Measurements from ENCODE around the gene NCCRP1. TPM values are rescaled to one million over a fixed set of nuclear protein-coding genes. Genes with fewer than 3 reads are reported as not detected.
A peak's percentile ranks its signal among the peaks of the same experiment; 100 is the strongest.

Gene NCCRP1
- total RNA-seq, 1 donor = not detected

- TF ChIP-seq, protein P1, sequence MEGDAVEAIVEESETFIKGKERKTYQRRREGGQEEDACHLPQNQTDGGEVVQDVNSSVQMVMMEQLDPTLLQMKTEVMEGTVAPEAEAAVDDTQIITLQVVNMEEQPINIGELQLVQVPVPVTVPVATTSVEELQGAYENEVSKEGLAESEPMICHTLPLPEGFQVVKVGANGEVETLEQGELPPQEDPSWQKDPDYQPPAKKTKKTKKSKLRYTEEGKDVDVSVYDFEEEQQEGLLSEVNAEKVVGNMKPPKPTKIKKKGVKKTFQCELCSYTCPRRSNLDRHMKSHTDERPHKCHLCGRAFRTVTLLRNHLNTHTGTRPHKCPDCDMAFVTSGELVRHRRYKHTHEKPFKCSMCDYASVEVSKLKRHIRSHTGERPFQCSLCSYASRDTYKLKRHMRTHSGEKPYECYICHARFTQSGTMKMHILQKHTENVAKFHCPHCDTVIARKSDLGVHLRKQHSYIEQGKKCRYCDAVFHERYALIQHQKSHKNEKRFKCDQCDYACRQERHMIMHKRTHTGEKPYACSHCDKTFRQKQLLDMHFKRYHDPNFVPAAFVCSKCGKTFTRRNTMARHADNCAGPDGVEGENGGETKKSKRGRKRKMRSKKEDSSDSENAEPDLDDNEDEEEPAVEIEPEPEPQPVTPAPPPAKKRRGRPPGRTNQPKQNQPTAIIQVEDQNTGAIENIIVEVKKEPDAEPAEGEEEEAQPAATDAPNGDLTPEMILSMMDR (IDR thresholded peaks at IDR 0.05; ENCODE audit: extremely low read depth, low read depth, low read length) = no peak
- Histone ChIP-seq H3K36me3 (ENCODE audit: insufficient read depth, low read length) (no peaks in the 10 kb centered on the region), H3K27ac (ENCODE audit: low read depth, low read length) (peak overlapping the region; percentile 74), H3K27me3 (ENCODE audit: insufficient read depth, low read length) (no peaks in the 10 kb centered on the region), H3K4me1 (ENCODE audit: insufficient read depth, low read length) (peaks cover 38% of the 10 kb centered on the region), H3K4me3 (ENCODE audit: insufficient read depth, low read length) (peak overlapping the region; percentile 1), H3K9me3 (ENCODE audit: low read depth, low read length) (no peaks in the 10 kb centered on the region), H3K79me2 (ENCODE audit: insufficient read depth, low read length) (peaks cover 85% of the 10 kb centered on the region), H3K4me2 (ENCODE audit: insufficient read depth, low read length) (peak overlapping the region; percentile 59), H4K20me1 (ENCODE audit: insufficient read depth, low read length) (peaks cover 59% of the 10 kb centered on the region), H2AFZ (ENCODE audit: low read length) (peak overlapping the region; percentile 70)
- peak; percentile 99 for DNase-seq (ENCODE audit: insufficient read length, low spot score, missing footprints)
Measured at GRCh38 chr19:39160889-39161672, 35.7 kb upstream of the NCCRP1 start.

GRCh38 chr19:39162441-39163043 lies 34.2 kb upstream of the NCCRP1 start:
- Histone ChIP-seq H4K20me1 (ENCODE audit: insufficient read depth, low read length) (peaks cover 65% of the 10 kb centered on the region), H3K4me3 (ENCODE audit: insufficient read depth, low read length) (no peak overlapping the region), H3K4me2 (ENCODE audit: insufficient read depth, low read length) (no peak overlapping the region), H2AFZ (ENCODE audit: low read length) (no peak overlapping the region), H3K27me3 (ENCODE audit: insufficient read depth, low read length) (no peaks in the 10 kb centered on the region), H3K27ac (ENCODE audit: low read depth, low read length) (no peak overlapping the region), H3K36me3 (ENCODE audit: insufficient read depth, low read length) (no peaks in the 10 kb centered on the region), H3K4me1 (ENCODE audit: insufficient read depth, low read length) (peaks cover 25% of the 10 kb centered on the region), H3K9me3 (ENCODE audit: low read depth, low read length) (no peaks in the 10 kb centered on the region), H3K79me2 (ENCODE audit: insufficient read depth, low read length) (peaks cover 84% of the 10 kb centered on the region)
- peak; percentile 46 for DNase-seq (ENCODE audit: insufficient read length, low spot score, missing footprints)
- TF ChIP-seq, protein P1 (IDR thresholded peaks at IDR 0.05; ENCODE audit: extremely low read depth, low read depth, low read length) = no peak

DNA sequence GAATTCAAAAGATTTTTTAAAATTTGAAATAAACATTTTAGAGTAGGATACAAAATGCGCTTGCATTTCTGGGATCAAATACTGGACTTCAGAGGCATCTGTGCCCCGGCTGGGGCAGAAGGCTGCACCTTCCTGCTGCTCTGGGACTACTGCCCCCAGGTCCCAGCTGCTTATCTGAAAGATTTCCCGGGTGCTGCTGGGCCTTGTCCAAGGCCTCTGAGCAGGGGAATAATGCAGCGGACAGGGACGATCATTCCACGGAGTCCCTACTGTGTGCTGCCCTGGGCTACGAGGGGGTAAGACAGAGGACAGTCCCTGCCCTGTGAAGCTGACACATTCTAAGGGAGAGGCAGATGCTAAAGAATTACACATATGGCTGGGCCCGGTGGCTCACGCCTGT lies 33.1 kb upstream of the NCCRP1 start:
- peaks cover 83% of the 10 kb centered on the region for H3K79me2 ChIP-seq (ENCODE audit: insufficient read depth, low read length)
- H3K27me3 ChIP-seq (ENCODE audit: insufficient read depth, low read length) = no peaks in the 10 kb centered on the region
- no peak overlapping the region for H3K4me2 ChIP-seq (ENCODE audit: insufficient read depth, low read length)
- no peaks in the 10 kb centered on the region for H3K36me3 ChIP-seq (ENCODE audit: insufficient read depth, low read length)
- no peak for DNase-seq (ENCODE audit: insufficient read length, low spot score, missing footprints)
- H3K4me3 ChIP-seq (ENCODE audit: insufficient read depth, low read length) = no peak overlapping the region
- H3K9me3 ChIP-seq (ENCODE audit: low read depth, low read length) = no peaks in the 10 kb centered on the region
- no peak overlapping the region for H3K27ac ChIP-seq (ENCODE audit: low read depth, low read length)
- peaks cover 59% of the 10 kb centered on the region for H4K20me1 ChIP-seq (ENCODE audit: insufficient read depth, low read length)
- TF ChIP-seq, protein P1 (IDR thresholded peaks at IDR 0.05; ENCODE audit: extremely low read depth, low read depth, low read length) = no peak
- no peak overlapping the region for H2AFZ ChIP-seq (ENCODE audit: low read length)
- H3K4me1 ChIP-seq (ENCODE audit: insufficient read depth, low read length) = peaks cover 19% of the 10 kb centered on the region

GRCh38 chr19:39164289-39164688 lies 32.5 kb upstream of the NCCRP1 start:
- no peak overlapping the region for H3K4me2 ChIP-seq (ENCODE audit: insufficient read depth, low read length)
- TF ChIP-seq, protein P1 (IDR thresholded peaks at IDR 0.05; ENCODE audit: extremely low read depth, low read depth, low read length) = no peak
- H2AFZ ChIP-seq (ENCODE audit: low read length) = no peak overlapping the region
- H3K36me3 ChIP-seq (ENCODE audit: insufficient read depth, low read length) = no peaks in the 10 kb centered on the region
- H3K9me3 ChIP-seq (ENCODE audit: low read depth, low read length) = no peaks in the 10 kb centered on the region
- no peaks in the 10 kb centered on the region for H3K27me3 ChIP-seq (ENCODE audit: insufficient read depth, low read length)
- peaks cover 19% of the 10 kb centered on the region for H3K4me1 ChIP-seq (ENCODE audit: insufficient read depth, low read length)
- DNase-seq (ENCODE audit: insufficient read length, low spot score, missing footprints) = no peak
- H3K27ac ChIP-seq (ENCODE audit: low read depth, low read length) = no peak overlapping the region
- H3K4me3 ChIP-seq (ENCODE audit: insufficient read depth, low read length) = no peak overlapping the region
- peaks cover 76% of the 10 kb centered on the region for H3K79me2 ChIP-seq (ENCODE audit: insufficient read depth, low read length)
- H4K20me1 ChIP-seq (ENCODE audit: insufficient read depth, low read length) = peaks cover 60% of the 10 kb centered on the region
